HG02973 (cell line): Measurements from ENCODE around the gene C5.
"Not testable (repeated sequence)": the region's sequence is repeated elsewhere in the genome, so short reads cannot be mapped to it uniquely, and the experiment has no call there.

Source experiments
- ATAC-seq: cut with Tn5 transposase; IDR thresholded peaks from one replicate; pipeline ENCODE4 v1.9.1; 2021; ENCODE audit warnings: moderate library complexity; ENCODE audit not compliant: unreplicated experiment

The C5 gene

DNA sequence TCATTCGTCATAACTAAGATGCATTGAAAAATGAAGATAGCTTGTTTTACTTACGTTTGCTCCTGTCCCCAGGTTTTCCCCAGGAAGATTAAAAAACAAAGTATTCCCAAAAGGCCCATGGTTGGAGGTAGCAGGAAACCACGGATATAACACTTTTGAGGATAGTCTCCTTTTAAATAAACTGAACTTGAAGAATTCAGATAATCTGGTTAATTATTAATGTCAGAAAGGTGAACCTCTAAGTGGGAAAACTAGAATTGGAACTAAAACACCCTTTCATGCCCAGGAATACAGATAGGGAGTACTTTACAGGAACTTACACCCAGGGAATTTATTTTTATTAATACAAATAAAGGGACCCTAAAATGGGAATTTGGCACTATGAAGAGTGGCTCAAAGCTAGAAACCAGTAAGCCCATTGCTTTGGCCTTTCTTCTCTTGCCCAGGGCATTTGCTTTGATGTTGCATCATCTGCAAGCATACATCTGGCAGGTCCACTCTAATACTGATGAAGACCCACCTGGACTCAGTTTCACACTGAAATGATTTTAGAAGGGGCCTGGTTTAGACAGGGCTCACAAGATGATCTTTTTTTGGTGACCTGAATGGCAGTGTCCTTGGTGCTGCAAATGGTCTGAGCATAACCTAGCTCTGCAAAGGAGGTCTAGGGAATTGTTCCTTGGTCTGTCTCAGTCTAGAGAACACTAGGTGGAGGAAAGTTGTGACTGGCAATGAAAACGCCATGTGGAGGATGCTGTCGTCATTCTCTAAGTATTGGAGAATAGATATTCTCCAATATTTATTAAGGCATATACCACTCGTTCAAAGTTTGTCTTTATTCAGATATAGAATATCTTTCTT is at the start of gene C5:
C5 (minus strand) TSS at position 148 of the 861 bp plus-strand sequence; CDS start at position 119, 29 bp downstream.
- no peak for ATAC-seq

DNA sequence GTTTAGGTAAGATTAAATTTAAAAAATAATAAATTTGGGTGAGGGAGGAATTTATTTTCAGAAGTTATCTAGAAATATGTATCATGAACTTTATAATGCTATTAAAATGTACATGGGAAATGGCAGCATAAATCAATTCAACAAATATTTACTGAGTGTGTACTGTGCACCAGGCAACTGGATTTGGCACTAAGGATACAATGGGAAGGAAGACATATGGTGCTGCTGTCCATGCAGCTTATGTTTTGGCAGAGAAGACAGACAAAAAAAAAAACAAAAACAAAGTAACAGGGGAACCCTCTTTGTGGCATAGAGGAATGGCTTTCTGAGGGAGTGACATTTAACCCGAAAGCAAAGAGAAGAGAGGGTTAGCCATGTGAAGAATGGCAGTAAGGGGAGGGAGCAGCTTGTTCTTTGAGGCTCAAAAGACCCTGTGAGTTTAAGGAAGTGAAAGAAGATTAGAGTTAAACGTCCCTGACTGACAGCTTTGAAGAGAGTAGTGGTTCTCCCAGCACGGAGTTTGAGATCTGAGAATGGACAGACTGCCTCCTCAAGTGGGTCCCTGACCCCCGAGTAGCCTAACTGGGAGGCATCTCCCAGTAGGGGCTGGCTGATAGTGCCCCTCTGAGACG is 48.6 kb upstream of the C5 start:
- ATAC-seq = no peak

- ATAC-seq = no peak
These were observed 45.0 kb upstream of the C5 start for GRCh38 chr9:121095057-121095456.

DNA sequence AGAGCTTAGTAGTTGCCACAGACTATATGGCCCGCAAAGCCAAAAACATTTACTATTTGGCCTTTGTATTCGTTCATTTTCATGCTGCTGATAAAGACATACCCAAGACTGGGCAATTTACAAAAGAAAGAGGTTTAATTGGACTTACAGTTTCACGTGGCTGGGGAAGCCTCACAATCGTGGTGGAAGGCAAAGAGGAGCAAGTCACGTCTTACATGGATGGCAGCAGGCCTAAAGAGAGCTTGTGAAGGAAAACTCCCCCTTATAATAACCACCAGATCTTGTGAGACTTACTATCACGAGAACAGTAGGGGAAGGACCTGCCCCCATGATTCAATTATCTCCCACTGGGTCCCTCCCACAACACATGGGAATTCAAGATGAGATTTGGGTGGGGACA is 40.7 kb upstream of the C5 start:
- ATAC-seq = not testable (repeated sequence)

DNA sequence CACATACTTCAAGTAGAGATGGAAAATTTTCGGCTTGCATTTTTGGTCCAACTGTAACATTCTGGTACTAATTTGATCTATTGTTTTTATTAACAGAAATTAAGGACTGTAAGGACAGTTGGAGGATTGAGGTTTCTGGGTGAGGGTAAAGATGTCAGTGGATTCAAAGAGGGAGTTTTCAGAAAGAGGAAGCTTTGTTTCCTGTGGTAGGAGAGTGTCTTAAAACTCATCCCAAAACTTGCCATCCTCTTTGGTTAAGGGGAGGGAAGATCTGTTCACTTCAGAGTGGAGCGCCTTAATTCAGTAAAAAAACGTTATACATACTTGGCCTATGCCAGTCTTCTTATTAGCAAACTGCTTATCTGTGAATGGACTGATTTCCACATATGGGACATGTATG is 38.5 kb upstream of the C5 start:
- no peak for ATAC-seq

DNA sequence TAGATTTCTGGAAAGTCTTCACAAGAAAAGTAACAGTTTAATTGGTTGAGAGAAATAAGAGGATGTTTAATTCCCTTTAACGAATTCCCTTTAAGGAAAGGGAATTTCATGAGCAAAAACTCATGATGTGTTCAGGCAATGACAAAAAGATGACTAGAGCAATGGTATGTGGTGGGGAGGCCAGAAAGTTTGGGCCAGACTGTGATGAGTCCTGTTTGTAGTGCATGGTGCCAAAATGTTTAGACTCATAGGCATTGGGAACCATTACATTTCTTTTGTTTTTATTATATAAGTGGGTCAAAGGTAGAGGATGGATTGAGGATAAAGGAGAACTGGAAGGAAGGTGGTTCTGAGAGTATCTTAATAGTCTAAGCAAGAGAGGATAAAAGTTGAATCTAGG is 35.6 kb upstream of the C5 start:
- no peak for ATAC-seq

DNA sequence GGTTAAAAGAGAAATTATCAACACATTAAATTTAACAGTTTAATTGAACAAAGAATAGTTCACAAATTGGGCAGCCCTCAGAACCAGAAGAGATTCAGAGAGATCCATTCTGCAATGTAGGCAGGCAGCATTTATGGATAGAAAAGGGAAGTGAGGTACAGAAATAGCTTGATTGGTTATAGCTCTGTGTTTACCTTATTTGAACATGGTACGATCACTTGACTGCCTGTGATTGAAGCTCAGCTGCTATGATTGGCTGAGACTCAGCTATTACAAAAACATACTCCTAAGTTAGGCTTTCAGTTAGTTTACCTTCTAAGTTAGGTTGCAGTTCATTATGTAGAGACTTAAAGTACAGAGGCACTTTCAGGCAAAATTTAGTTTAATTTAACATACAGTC is 32.0 kb upstream of the C5 start:
- no peak for ATAC-seq

DNA sequence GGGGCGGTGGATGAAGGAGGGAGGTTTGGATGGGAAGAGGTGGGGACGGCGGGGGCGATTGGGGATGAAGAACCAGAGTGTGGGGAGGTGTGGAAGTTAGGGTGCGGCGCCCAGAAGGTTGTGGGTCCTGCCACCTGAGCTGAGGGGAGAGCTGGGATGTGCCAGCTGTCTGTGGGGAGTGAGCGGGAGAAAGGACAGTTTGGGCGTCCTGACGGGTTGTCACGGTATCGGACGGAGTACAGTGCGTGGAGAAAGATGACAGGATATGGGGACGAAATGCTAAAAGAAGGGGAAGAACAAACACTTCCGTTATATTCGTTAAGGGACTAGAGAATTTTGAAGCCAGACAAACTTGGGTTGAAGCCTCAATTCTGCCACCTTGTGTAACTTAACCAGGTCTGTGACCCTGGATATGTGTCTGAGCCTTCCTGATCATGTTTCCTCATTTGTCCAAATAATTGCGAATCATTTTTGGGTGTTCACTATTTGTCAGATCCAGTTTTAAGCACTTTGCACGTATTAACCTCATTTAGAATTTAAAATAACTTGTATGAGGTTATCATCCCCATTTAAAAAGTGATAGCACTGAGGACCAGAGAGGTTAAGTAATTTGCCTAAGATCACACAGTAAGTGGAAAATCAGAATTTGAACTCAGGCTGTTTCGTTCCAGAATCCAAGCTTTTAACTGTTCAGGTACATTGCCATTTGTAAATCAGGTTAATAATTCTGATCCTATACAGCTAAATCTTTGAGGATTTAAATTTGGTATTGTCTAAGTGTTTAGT is 25.4 kb upstream of the C5 start:
- peak; percentile 6 for ATAC-seq

- peak; percentile 59 for ATAC-seq
These were observed 24.5 kb upstream of the C5 start, which contains the start of gene CNTRL for GRCh38 chr9:121074370-121075250. TSS of gene CNTRL (plus strand) at chr9:121074955. CDS start at chr9:121088327, 13,372 bp downstream.

GRCh38 chr9:121073038-121073437 is 23.0 kb upstream of the C5 start:
- ATAC-seq = no peak

DNA sequence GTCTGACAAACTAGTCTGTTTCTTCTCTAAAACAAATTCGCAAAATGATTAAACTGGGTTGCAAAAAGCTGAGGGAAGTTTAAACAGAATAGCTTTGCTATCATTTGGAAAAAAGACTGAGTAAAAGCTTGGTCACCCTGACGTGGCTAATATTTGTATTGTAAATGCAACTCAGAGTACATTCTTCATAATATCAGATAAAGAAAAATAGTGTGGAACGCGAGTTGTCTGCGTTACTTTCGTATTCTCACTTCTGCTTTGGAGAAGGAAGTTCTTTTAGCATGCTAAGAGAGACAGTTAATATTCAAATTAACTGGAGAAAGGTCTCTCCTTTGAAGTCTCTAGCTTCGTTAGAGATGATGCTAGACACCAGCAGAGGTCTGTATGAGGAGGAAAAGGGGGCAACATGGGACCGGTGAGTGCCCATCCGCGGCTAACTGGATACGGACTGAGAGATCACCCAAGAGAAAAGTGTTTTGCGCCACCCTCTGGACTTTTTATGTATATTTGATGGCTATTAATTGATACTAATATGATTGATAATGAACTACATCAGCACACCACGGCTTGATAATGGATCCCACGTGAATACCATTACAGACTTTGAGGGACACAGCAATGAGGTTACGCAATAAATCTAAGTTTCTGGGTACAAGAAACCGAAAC is 21.8 kb upstream of the C5 start:
- ATAC-seq = peak; percentile 37

DNA sequence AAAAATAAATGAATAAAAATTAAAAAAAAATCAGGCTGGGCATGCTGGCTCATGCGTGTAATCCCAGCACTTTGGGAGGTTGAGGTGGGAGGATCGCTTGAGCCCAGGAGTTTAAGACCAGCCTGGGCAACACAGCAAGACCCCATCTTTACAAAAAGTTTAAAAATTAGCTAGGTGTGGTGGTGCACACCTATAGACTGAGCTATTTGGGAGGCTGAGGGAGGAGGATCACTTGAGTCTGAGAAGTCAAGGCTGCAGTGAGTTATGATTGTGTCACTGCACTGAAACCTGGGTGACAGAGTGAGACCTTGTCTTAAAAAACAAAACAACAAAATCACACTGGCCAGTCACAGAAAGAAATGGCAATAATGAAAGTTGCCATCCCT is 21.3 kb upstream of the C5 start:
- ATAC-seq = no peak

DNA sequence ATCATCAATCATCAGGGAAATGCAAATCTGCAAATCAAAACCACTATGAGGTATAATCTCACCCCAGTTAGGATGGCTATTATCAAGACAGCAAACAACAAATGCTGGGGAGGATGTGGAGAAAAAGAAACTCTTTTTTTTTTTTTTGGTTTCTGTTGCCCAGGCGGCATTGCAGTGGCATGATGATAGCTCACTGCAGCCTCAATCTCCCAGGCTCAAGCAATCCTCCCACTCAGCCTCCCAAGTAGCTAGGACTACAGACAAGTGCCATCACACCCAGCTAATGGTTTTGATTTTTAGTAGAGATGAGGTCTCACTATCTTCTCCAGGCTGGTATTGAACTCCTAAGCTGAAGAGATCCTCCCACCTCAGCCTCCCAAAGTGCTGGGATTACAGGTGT is 19.3 kb upstream of the C5 start:
- no peak for ATAC-seq

DNA sequence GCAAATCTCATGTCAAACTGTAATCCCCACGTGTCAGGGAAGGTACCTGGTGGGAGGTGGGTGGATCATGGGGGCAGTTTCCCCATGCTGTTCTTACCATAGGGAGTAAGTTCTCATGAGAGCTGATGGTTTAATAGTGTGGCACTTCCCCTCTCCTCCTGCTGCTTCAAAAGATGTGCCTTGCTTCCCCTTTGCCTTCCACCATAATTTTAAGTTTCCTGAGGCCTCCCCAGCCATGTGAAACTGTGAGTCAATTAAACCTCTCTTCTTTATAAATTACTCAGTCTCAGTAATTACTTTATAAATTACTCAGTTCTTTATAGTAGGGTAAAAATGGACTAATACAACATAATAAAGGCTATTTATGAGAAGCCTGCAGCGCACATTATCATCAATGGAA is 17.6 kb upstream of the C5 start:
- ATAC-seq = no peak

- no peak for ATAC-seq
These were observed 16.8 kb upstream of the C5 start for GRCh38 chr9:121066850-121067249.

- ATAC-seq = no peak
These were observed 10.0 kb upstream of the C5 start for GRCh38 chr9:121059998-121060636.

GRCh38 chr9:121059513-121059912 is 9.4 kb upstream of the C5 start:
- no peak for ATAC-seq

DNA sequence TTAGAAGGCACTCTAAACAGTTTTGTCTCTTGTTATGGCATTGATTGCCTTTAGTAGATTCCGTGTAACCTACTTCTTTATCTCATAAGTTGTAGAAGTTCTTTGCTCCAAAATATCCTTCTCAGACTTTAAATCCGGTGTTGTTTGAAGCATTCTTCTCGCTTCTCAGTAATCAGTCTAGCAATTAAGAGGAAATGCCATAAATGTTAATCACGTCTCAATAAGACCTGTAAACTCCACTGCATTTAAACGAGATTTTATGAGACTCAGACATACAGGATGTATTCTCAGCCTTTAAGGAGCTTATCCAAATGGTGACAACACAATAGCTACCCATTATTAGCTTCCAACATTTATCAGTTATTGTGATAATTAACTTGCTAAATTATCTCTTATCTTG is 7.7 kb upstream of the C5 start:
- no peak for ATAC-seq

GRCh38 chr9:121055642-121056143 is 5.6 kb upstream of the C5 start:
- ATAC-seq = no peak
